Right atrium auricular region (tissue), 2 donors: ENCODE data around the gene ANKRD66. TPM values are rescaled to one million over a fixed set of nuclear protein-coding genes. Genes with fewer than 3 reads are reported as not detected.
"Not testable (repeated sequence)": the region's sequence is repeated elsewhere in the genome, so short reads cannot be mapped to it uniquely, and the experiment has no call there.

Experiments
- DNase-seq: peaks from one replicate; pipeline ENCODE4 v3.0.0-alpha.2; 2019; ENCODE audit warnings: low spot score
- H3K27ac ChIP-seq, 2 donors: fragments of 200-600 bp; sonication (generic); 1 replicate in 1 of 2; 2 replicates in 1 of 2; pipeline ENCODE4 v1.5.1; 2016 to 2019
- H3K27me3 ChIP-seq, 2 donors: fragments of 200-600 bp; sonication (generic); one replicate each; pipeline versions ENCODE4 v1.5.1 to v1.6.0; 2017 to 2019
- H3K36me3 ChIP-seq: fragments of 200-600 bp; sonication (generic); one replicate; pipeline ENCODE4 v1.5.1; 2016
- H3K4me1 ChIP-seq, 2 donors: fragments of 200-600 bp; sonication (generic); one replicate each; pipeline versions ENCODE4 v1.5.1 to v1.6.0; 2017 to 2019
- H3K4me3 ChIP-seq, 2 donors: fragments of 200-600 bp; sonication (generic); 1 replicate in 1 of 2; 2 replicates in 1 of 2; pipeline ENCODE4 v1.5.1; 2017 to 2019; ENCODE audit warnings: mild to moderate bottlenecking in 1 of 2, moderate library complexity in 1 of 2
- H3K9me3 ChIP-seq, 2 donors: fragments of 200-600 bp; sonication (generic); one replicate each; pipeline ENCODE4 v1.5.1; 2019
- total RNA-seq, 2 donors: library from RNA; depleted of rRNA; stranded (reverse); fragments of >200 nt; gene quantifications; one replicate each; pipeline ENCODE4 v1.1.0, GENCODE V29; 2016
- TF ChIP-seq, protein P1 (sequence below), 2 donors: fragments of 200-600 bp; sonication (generic); IDR thresholded peaks; one replicate each; pipeline ENCODE4 v1.5.1; 2019; ENCODE audit warnings: antibody characterized with exemption in 2 of 2

ANKRD66 gene
- total RNA-seq, 2 donors from 2014 or later = not detected

DNA sequence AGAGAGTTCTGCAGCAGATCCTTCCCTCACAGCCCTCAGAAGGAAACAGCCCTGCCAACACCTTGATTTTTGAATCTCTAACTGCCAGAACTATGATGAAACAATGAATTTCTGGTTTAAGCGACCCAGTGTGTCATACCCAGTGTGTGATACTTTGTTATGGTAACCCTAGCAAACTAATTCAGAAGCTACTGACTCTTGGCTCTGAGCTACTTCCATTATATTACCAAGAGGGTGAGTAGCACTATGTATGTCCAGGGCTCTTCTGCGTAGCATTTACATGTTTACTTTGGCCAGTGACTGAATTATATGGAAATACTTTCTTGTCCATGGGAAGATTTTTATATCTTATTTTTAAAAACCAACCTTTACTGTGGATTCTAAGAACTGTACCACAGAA, 16.7 kb downstream of the ANKRD66 start:
- H3K27me3 ChIP-seq = no peaks in the 10 kb centered on the region
- no peak overlapping the region for H3K27ac ChIP-seq
- H3K36me3 ChIP-seq = no peaks in the 10 kb centered on the region
- no peaks in the 10 kb centered on the region for H3K4me1 ChIP-seq
- no peak for DNase-seq
- no peak overlapping the region for H3K4me3 ChIP-seq
- TF ChIP-seq, protein P1, sequence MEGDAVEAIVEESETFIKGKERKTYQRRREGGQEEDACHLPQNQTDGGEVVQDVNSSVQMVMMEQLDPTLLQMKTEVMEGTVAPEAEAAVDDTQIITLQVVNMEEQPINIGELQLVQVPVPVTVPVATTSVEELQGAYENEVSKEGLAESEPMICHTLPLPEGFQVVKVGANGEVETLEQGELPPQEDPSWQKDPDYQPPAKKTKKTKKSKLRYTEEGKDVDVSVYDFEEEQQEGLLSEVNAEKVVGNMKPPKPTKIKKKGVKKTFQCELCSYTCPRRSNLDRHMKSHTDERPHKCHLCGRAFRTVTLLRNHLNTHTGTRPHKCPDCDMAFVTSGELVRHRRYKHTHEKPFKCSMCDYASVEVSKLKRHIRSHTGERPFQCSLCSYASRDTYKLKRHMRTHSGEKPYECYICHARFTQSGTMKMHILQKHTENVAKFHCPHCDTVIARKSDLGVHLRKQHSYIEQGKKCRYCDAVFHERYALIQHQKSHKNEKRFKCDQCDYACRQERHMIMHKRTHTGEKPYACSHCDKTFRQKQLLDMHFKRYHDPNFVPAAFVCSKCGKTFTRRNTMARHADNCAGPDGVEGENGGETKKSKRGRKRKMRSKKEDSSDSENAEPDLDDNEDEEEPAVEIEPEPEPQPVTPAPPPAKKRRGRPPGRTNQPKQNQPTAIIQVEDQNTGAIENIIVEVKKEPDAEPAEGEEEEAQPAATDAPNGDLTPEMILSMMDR (IDR thresholded peaks at IDR 0.05) = no peak
- H3K9me3 ChIP-seq = peaks cover 0 to 10% of the 10 kb centered on the region in 2 donors

DNA sequence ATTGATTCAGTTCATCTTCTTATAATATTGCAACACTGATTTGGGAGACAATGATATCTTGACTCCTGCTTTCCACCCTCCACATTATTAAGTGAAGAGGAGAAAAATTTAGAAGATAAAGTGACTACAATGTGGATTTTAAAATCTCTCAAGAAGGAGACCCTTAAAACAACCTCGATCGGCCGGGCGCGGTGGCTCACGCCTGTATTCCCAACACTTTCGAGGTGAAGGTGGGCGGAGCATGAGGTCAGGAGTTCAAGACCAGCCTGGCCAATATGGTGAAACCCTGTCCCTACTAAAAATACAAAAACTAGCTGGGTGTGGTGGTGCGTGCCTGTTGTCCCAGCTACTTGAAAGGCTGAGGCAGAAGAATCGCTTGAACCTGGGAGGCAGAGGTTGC, 17.5 kb downstream of the ANKRD66 start:
- not testable (repeated sequence) for H3K27ac ChIP-seq, DNase-seq, H3K36me3 ChIP-seq, H3K4me1 ChIP-seq, H3K27me3 ChIP-seq, H3K4me3 ChIP-seq
- H3K9me3 ChIP-seq = peaks cover 0 to 10% of the 10 kb centered on the region in 2 donors

DNA sequence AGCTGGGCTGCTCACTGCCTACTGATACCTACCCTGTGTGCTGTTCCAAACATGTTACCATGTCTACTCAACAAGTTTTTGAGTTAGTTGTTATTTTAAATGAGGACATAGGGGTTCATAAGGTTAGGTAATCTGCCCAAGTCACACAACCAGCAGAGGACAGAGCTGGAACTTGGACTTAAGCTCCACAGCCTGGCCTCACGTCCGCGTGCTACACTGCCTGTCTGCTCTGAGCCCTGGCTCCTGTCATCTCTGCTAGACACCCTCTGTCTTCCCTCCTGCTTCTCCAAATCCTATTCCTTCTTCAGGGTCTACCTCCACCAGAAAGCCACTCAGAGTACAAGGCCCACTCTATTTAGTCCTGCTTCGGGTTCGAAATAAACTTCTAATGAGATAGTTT, 18.2 kb downstream of the ANKRD66 start:
- Histone ChIP-seq H3K27ac (no peak overlapping the region), H3K36me3 (no peaks in the 10 kb centered on the region), H3K27me3 (no peaks in the 10 kb centered on the region), H3K4me1 (no peaks in the 10 kb centered on the region), H3K4me3 (no peak overlapping the region), H3K9me3 (peaks cover 0 to 10% of the 10 kb centered on the region in 2 donors)
- no peak for DNase-seq
- TF ChIP-seq, protein P1 (IDR thresholded peaks at IDR 0.05) = no peak

DNA sequence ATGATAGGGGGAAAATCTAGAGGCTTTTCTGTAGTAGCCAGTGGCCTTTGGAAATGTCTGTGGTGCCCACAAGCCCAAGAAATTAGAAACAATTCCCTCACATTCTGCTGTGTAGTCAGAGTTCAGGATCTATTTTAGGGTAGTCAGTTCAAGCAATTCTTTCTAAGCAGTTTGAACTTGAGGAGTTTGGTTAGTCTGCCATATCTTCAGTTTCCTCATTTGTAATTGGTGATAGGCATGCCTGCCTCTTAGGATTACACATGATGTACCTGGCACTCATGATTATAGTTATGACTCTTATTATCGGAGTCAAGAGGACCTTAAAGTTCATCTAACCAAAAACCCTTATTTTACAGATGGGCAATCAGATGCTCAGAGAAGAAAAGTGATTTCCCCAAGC, 25.3 kb downstream of the ANKRD66 start:
- Histone ChIP-seq H3K36me3 (no peaks in the 10 kb centered on the region), H3K9me3 (peaks cover 0 to 9% of the 10 kb centered on the region in 2 donors), H3K4me3 (no peak overlapping the region), H3K4me1 (peaks cover 4 to 25% of the 10 kb centered on the region in 2 donors), H3K27ac (peak overlapping the region; percentile 31 to 55), H3K27me3 (no peaks in the 10 kb centered on the region)
- no peak for DNase-seq
- TF ChIP-seq, protein P1 (IDR thresholded peaks at IDR 0.05) = no peak

DNA sequence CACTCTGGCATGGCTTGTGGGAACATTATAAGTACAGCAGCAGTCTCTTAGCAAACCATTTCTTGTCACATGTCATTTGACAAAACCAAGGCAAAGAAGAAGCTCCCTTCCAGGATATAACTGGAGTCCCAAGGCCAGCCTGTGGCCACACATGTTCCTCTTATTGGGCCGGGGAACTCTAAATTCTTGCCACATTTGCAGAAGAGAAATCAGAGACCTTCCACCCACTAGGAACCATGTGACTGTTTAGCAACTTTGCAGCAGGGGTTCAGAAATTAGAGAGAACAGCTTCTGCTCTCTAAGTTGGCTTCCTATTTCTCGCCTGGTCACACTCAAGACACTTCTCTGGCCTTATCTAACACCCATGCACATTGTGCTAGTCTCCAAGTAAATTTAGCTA, 26.0 kb downstream of the ANKRD66 start:
- peaks cover 4 to 25% of the 10 kb centered on the region in 2 donors for H3K4me1 ChIP-seq
- peaks cover 0 to 2% of the 10 kb centered on the region in 2 donors for H3K9me3 ChIP-seq
- H3K4me3 ChIP-seq = no peak overlapping the region
- no peaks in the 10 kb centered on the region for H3K27me3 ChIP-seq
- peak overlapping the region; percentile 31 to 55 for H3K27ac ChIP-seq
- TF ChIP-seq, protein P1 (IDR thresholded peaks at IDR 0.05) = no peak
- DNase-seq = no peak
- H3K36me3 ChIP-seq = no peaks in the 10 kb centered on the region

DNA sequence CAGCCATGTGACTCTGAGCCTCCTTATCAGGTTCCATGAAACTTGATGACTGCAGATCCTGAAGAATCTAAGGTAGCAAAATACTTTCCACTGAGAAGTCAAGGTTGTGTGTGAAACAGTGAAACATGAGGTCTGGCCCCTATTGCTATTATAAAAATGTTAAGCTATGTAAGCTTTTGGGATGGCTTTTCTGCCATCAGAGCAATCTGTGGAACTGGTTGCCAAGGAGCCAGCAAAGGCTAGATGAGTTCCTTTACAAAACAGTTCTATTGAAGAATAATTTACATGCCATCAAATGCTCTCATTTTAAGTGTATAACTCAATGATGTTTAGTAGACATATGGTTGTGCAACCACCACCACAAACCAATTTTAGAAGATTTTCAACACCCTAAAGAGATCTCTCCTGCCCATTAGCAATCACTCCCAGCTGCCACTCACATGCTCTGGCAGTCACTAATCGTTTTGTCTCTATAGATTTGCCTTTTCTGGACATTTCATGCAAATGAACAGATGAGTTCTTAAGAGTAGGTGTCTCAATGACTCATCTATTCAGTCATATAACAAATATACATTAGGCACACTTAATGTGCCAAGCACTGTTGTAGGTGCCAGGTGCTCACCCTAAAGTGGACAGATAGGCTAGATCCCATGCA, 26.6 kb downstream of the ANKRD66 start:
- Histone ChIP-seq H3K36me3 (no peaks in the 10 kb centered on the region), H3K27me3 (no peaks in the 10 kb centered on the region), H3K9me3 (no peaks in the 10 kb centered on the region), H3K4me3 (no peak overlapping the region), H3K4me1 (peaks cover 4 to 25% of the 10 kb centered on the region in 2 donors), H3K27ac (peak overlapping the region in 1 of 2 donors; percentile 55)
- no peak for DNase-seq
- TF ChIP-seq, protein P1 (IDR thresholded peaks at IDR 0.05) = no peak

DNA sequence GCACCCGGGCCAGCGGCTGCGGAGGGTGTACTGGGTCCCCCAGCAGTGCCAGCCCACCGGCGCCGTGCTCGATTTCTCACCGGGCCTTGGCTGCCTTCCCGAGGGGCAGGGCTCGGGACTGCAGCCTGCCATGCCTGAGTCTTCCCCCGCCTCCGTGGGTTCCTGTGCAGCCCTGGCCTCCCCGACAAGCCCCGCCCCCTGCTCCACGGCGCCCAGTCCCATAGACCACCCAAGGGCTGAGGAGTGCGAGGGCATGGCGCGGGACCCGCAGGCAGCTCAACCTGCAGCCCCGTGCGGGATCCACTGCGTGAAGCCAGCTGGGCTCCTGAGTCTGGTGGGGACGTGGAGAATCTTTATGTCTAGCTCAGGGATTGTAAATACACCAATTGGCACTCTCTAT, 28.0 kb downstream of the ANKRD66 start:
- H3K9me3 ChIP-seq, H3K36me3 ChIP-seq, H3K27ac ChIP-seq, H3K27me3 ChIP-seq, DNase-seq, H3K4me3 ChIP-seq: not testable (repeated sequence)
- peaks cover 4 to 25% of the 10 kb centered on the region in 2 donors for H3K4me1 ChIP-seq
